ENCODE measurements around the gene ZNF697. TPM values are rescaled to one million over a fixed set of nuclear protein-coding genes. Genes with fewer than 3 reads are reported as not detected.

Gene ZNF697
- total RNA-seq, 1 donor from 2014 or later: 8.3 TPM

DNA sequence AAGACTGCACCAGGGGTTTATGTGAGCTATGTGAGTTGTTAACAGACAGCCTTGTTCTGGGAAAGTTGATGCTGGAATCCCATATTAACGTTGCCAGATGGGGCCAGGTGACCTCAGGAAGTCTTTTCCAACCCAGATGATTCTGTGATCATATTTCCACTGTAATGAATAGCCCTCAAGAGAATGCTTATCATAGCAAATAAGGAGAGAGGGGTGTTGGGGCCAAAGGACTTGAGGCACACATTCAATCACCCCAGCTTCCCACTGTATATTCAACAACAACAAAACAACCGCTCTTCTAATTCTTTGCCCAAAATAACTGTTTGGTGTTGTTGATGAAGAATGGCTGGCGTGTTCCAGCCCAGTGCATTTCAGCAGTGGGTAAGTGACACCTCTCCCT is 14.1 kb downstream of the ZNF697 start:
- no peaks in the 10 kb centered on the region for H3K9me3 ChIP-seq (ENCODE audit: low read depth)

DNA sequence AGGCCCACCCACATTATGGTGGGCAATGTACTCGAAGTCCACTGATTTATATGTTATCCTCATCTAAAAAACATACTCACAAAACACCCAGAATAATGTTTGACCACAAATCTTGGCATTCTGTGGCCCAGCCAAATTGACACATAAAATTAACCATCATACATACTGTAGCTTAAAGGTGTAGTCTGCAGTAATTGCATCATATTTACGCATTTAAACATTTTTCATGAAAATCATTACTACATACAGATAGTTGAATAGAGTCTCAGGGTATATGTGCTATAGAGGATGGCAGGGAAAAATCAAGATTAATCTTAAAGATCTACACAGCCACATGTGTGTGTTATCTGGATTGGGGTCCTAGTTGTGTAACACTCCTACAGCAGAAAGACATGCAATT is 14.5 kb downstream of the ZNF697 start:
- Mint-ChIP-seq H3K27me3 (ENCODE audit: insufficient read depth, low read depth) (no peaks in the 10 kb centered on the region), H3K4me1 (peaks cover 1% of the 10 kb centered on the region), H3K36me3 (peaks cover 6% of the 10 kb centered on the region), H3K4me3 (no peak overlapping the region), H3K27ac (no peak overlapping the region), H3K9me3 (no peaks in the 10 kb centered on the region)
- H3K27me3 ChIP-seq: no peaks in the 10 kb centered on the region
- H3K9me3 ChIP-seq (ENCODE audit: low read depth): no peaks in the 10 kb centered on the region
- peaks cover 3% of the 10 kb centered on the region for H3K4me1 ChIP-seq
- H3K36me3 ChIP-seq: no peaks in the 10 kb centered on the region
- H2AFZ ChIP-seq (replicated peaks): no peak overlapping the region
- no peak for DNase-seq (ENCODE audit: low spot score)
- no peaks in the 10 kb centered on the region for H3F3A ChIP-seq (ENCODE audit: low read depth)
- no peak overlapping the region for H3K9ac ChIP-seq
- no peak overlapping the region for H3K4me3 ChIP-seq
- H3K4me2 ChIP-seq: no peak overlapping the region
- peaks cover 22% of the 10 kb centered on the region for H3K79me2 ChIP-seq (ENCODE audit: low read depth)
- peaks cover 10% of the 10 kb centered on the region for H4K20me1 ChIP-seq (ENCODE audit: low read depth)
- TF ChIP-seq EZH2 (IDR thresholded peaks at IDR 0.05): no peak
- TF ChIP-seq, protein P1, sequence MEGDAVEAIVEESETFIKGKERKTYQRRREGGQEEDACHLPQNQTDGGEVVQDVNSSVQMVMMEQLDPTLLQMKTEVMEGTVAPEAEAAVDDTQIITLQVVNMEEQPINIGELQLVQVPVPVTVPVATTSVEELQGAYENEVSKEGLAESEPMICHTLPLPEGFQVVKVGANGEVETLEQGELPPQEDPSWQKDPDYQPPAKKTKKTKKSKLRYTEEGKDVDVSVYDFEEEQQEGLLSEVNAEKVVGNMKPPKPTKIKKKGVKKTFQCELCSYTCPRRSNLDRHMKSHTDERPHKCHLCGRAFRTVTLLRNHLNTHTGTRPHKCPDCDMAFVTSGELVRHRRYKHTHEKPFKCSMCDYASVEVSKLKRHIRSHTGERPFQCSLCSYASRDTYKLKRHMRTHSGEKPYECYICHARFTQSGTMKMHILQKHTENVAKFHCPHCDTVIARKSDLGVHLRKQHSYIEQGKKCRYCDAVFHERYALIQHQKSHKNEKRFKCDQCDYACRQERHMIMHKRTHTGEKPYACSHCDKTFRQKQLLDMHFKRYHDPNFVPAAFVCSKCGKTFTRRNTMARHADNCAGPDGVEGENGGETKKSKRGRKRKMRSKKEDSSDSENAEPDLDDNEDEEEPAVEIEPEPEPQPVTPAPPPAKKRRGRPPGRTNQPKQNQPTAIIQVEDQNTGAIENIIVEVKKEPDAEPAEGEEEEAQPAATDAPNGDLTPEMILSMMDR (IDR thresholded peaks at IDR 0.05): no peak
- no peak for TF ChIP-seq EZH2phosphoT487 (IDR thresholded peaks at IDR 0.05)
- H3K27ac ChIP-seq: no peak overlapping the region

More for the DNA sequence above, 14.1 kb downstream of the ZNF697 start:
- DNase-seq (ENCODE audit: low spot score): no peak
- Histone ChIP-seq H3K9ac (no peak overlapping the region), H3K4me3 (no peak overlapping the region), H2AFZ (replicated peaks) (no peak overlapping the region), H3K27ac (no peak overlapping the region), H4K20me1 (ENCODE audit: low read depth) (peaks cover 9% of the 10 kb centered on the region), H3K79me2 (ENCODE audit: low read depth) (peaks cover 18% of the 10 kb centered on the region), H3K4me1 (no peaks in the 10 kb centered on the region), H3K27me3 (no peaks in the 10 kb centered on the region), H3K36me3 (no peaks in the 10 kb centered on the region), H3K4me2 (no peak overlapping the region), H3F3A (ENCODE audit: low read depth) (no peaks in the 10 kb centered on the region)
- Mint-ChIP-seq H3K27ac (no peak overlapping the region), H3K4me1 (no peaks in the 10 kb centered on the region), H3K27me3 (ENCODE audit: insufficient read depth, low read depth) (no peaks in the 10 kb centered on the region), H3K4me3 (no peak overlapping the region), H3K9me3 (no peaks in the 10 kb centered on the region), H3K36me3 (peaks cover 6% of the 10 kb centered on the region)
- no peak for TF ChIP-seq EZH2 (IDR thresholded peaks at IDR 0.05)
- no peak for TF ChIP-seq EZH2phosphoT487 (IDR thresholded peaks at IDR 0.05)
- TF ChIP-seq, protein P1 (IDR thresholded peaks at IDR 0.05): no peak

DNA sequence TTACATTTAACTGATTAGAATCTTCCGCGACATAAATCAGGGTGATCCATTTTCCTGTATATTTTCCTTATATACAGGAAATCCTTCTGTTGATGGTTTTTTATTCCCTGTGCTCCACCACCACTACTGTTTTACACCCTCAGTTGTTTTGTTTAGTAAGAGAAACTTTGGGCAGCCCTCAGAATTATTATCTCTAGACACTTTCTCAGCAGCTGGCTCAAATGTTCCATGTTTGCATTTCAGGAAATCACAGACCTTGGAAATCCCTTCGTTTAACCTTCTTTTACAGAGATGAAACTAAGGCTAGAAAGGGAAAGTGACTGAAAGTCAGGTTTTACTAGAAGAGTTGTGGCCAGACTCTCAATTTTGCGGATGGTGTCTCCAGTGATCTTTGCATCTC is 15.2 kb downstream of the ZNF697 start:
- Mint-ChIP-seq H3K4me3 (no peak overlapping the region), H3K27ac (no peak overlapping the region), H3K4me1 (peaks cover 8% of the 10 kb centered on the region), H3K27me3 (ENCODE audit: insufficient read depth, low read depth) (no peaks in the 10 kb centered on the region), H3K9me3 (no peaks in the 10 kb centered on the region), H3K36me3 (peaks cover 6% of the 10 kb centered on the region)
- Histone ChIP-seq H3F3A (ENCODE audit: low read depth) (no peaks in the 10 kb centered on the region), H3K79me2 (ENCODE audit: low read depth) (peaks cover 20% of the 10 kb centered on the region), H2AFZ (replicated peaks) (no peak overlapping the region), H3K36me3 (no peaks in the 10 kb centered on the region), H3K9me3 (ENCODE audit: low read depth) (no peaks in the 10 kb centered on the region), H3K4me3 (no peak overlapping the region), H3K4me2 (no peak overlapping the region), H4K20me1 (ENCODE audit: low read depth) (peaks cover 15% of the 10 kb centered on the region), H3K27ac (no peak overlapping the region), H3K9ac (no peak overlapping the region), H3K4me1 (peaks cover 8% of the 10 kb centered on the region), H3K27me3 (no peaks in the 10 kb centered on the region)
- no peak for DNase-seq (ENCODE audit: low spot score)
- TF ChIP-seq, protein P1 (IDR thresholded peaks at IDR 0.05): no peak
- TF ChIP-seq EZH2phosphoT487 (IDR thresholded peaks at IDR 0.05) (no peak), EZH2 (IDR thresholded peaks at IDR 0.05) (no peak)

All from neural progenitor cell (in vitro differentiated cells).